Measurements from ENCODE around the gene BBS7. TPM values are rescaled to one million over a fixed set of nuclear protein-coding genes. Genes with fewer than 3 reads are reported as not detected.
A peak's percentile ranks its signal among the peaks of the same experiment; 100 is the strongest.

The BBS7 gene
- total and polyA plus RNA-seq, 9 of the 15 experiments (the other 6 are each of a cell fraction or from before 2014, with no cell fraction given): 13.4 to 25.8 (median 16.4) TPM

DNA sequence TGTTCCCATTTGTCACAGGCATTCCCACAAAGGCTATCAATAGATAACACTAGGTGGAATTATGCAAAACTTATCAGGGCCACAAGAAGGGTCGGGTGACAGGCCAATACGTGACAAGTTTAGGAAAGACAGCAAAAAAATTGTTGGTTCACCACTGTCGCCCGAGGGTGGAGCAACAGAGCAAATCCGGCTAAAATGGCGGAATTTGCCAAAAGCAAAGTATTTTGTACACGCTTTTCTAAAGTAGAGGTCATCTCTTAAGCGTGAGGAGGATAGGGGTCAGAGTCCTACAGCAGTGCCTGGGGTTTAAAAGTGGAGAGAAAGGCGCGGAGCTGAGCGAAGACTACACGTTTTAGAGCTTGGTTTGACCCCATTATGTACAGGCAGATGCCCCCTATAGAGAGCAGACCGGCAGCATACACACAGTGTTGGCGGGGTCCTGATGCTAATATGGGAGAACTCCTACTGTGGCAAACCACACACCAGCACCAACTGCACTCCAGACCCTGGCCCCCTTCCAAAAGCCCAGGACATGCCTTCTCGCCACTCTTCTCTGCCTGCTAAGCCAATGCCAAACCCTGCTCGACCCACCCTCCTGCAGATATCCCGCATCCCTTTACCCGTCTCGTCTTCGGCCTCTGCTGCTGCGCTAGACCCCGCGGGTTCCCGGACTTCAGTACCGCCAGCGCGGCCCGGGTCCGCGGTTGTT lies 47.3 kb downstream of the BBS7 start (continued):
- TF ChIP-seq DIDO1 (tag; IDR thresholded peaks at IDR 0.05; ENCODE audit: low read depth): no peak
- TF ChIP-seq ZNF384 (IDR thresholded peaks at IDR 0.05; ENCODE audit: low read depth, low read length): peak; percentile 60; the same call in 1 of the 2 replicates
- no peak for TF ChIP-seq ZKSCAN8 (CRISPR knock-in tag; IDR thresholded peaks at IDR 0.05)
- peak; percentile 74 for TF ChIP-seq CHD1 (IDR thresholded peaks at IDR 0.05; ENCODE audit: low read length)
- TF ChIP-seq, protein P1, sequence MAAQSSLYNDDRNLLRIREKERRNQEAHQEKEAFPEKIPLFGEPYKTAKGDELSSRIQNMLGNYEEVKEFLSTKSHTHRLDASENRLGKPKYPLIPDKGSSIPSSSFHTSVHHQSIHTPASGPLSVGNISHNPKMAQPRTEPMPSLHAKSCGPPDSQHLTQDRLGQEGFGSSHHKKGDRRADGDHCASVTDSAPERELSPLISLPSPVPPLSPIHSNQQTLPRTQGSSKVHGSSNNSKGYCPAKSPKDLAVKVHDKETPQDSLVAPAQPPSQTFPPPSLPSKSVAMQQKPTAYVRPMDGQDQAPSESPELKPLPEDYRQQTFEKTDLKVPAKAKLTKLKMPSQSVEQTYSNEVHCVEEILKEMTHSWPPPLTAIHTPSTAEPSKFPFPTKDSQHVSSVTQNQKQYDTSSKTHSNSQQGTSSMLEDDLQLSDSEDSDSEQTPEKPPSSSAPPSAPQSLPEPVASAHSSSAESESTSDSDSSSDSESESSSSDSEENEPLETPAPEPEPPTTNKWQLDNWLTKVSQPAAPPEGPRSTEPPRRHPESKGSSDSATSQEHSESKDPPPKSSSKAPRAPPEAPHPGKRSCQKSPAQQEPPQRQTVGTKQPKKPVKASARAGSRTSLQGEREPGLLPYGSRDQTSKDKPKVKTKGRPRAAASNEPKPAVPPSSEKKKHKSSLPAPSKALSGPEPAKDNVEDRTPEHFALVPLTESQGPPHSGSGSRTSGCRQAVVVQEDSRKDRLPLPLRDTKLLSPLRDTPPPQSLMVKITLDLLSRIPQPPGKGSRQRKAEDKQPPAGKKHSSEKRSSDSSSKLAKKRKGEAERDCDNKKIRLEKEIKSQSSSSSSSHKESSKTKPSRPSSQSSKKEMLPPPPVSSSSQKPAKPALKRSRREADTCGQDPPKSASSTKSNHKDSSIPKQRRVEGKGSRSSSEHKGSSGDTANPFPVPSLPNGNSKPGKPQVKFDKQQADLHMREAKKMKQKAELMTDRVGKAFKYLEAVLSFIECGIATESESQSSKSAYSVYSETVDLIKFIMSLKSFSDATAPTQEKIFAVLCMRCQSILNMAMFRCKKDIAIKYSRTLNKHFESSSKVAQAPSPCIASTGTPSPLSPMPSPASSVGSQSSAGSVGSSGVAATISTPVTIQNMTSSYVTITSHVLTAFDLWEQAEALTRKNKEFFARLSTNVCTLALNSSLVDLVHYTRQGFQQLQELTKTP (IDR thresholded peaks at IDR 0.05; ENCODE audit: low read depth in 1 of 2, partially characterized antibody in 2 of 2): no peak
- TF ChIP-seq ZNF239 (CRISPR knock-in tag; IDR thresholded peaks at IDR 0.05): peak; percentile 84
- peak; percentile 45 for TF ChIP-seq SMAD1 (IDR thresholded peaks at IDR 0.05; ENCODE audit: low read depth, low read length, partially characterized antibody)
- TF ChIP-seq BHLHE40 (IDR thresholded peaks at IDR 0.05; ENCODE audit: low read length): peak; percentile 67
- TF ChIP-seq ZNF695 (CRISPR knock-in tag; IDR thresholded peaks at IDR 0.05): no peak
- 0 out of 2 replicates have a peak, but pooled peaks have one; percentile 71 for TF ChIP-seq TGIF2 (CRISPR knock-in tag; IDR thresholded peaks at IDR 0.05)
- peak in 1 of 2 experiments; percentile 83; a peak in 1 of 4 replicates for TF ChIP-seq TEAD1 (CRISPR knock-in tag; IDR thresholded peaks at IDR 0.05)
- TF ChIP-seq CCNT2 (IDR thresholded peaks at IDR 0.05; ENCODE audit: borderline replicate concordance, extremely low read depth, insufficient read length, low read depth, low read length): peak; percentile 41
- TF ChIP-seq ARID1B (IDR thresholded peaks at IDR 0.05): peak; percentile 26; the same call in 1 of the 2 replicates
- no peak for TF ChIP-seq OTX1 (CRISPR knock-in tag; IDR thresholded peaks at IDR 0.05)
- no peak for TF ChIP-seq RFX5 (IDR thresholded peaks at IDR 0.05; ENCODE audit: low read depth, low read length)
